ENCODE results near the gene ZBTB21.

- TF ChIP-seq EZH2 (IDR thresholded peaks at IDR 0.05; ENCODE audit: insufficient read depth, poor library complexity, severe bottlenecking) (no peak), EZH2phosphoT487 (IDR thresholded peaks at IDR 0.05; ENCODE audit: insufficient read depth, low read depth) (no peak)
Observed at GRCh38 chr21:42059721-42060120, 49.6 kb upstream of the ZBTB21 start.

Data from GM23248 (cell line).